ENCODE results near the gene KCNK17.

Gene KCNK17

GRCh38 chr6:39347906-39348585 is 33.8 kb upstream of the KCNK17 start:
- no peaks in the 10 kb centered on the region for H3K4me1 ChIP-seq (ENCODE audit: control insufficient read depth in 2 of 2, insufficient read depth in 2 of 2, low read length in 2 of 2)
- no peaks in the 10 kb centered on the region for H3K27me3 ChIP-seq (ENCODE audit: control insufficient read depth in 2 of 2, insufficient read depth in 2 of 2, low read length in 2 of 2)
- no peak overlapping the region for H3K27ac ChIP-seq (ENCODE audit: low read depth in 2 of 2, low read length in 2 of 2)
- no peak overlapping the region for H3K4me3 ChIP-seq (ENCODE audit: low read length in 2 of 2)
- no peaks in the 10 kb centered on the region for H3K9me3 ChIP-seq (ENCODE audit: control insufficient read depth in 2 of 2, low read length in 2 of 2)
- no peak overlapping the region for H3K9ac ChIP-seq (ENCODE audit: low read depth in 1 of 2, low read length in 2 of 2)
- H3K36me3 ChIP-seq (ENCODE audit: control insufficient read depth in 2 of 2, insufficient read depth in 2 of 2, low read length in 2 of 2): no peaks in the 10 kb centered on the region

GRCh38 chr6:39347206-39347605 is 33.0 kb upstream of the KCNK17 start:
- no peaks in the 10 kb centered on the region for H3K36me3 ChIP-seq (ENCODE audit: control insufficient read depth in 2 of 2, insufficient read depth in 2 of 2, low read length in 2 of 2)
- H3K27me3 ChIP-seq (ENCODE audit: control insufficient read depth in 2 of 2, insufficient read depth in 2 of 2, low read length in 2 of 2): no peaks in the 10 kb centered on the region
- no peaks in the 10 kb centered on the region for H3K9me3 ChIP-seq (ENCODE audit: control insufficient read depth in 2 of 2, low read length in 2 of 2)
- no peak overlapping the region for H3K4me3 ChIP-seq (ENCODE audit: low read length in 2 of 2)
- no peak overlapping the region for H3K9ac ChIP-seq (ENCODE audit: low read depth in 1 of 2, low read length in 2 of 2)
- no peak overlapping the region for H3K27ac ChIP-seq (ENCODE audit: low read depth in 2 of 2, low read length in 2 of 2)
- H3K4me1 ChIP-seq (ENCODE audit: control insufficient read depth in 2 of 2, insufficient read depth in 2 of 2, low read length in 2 of 2): peaks cover 0 to 1% of the 10 kb centered on the region in 2 donors

GRCh38 chr6:39344821-39345280 is 30.6 kb upstream of the KCNK17 start:
- no peak overlapping the region for H3K27ac ChIP-seq (ENCODE audit: low read depth in 2 of 2, low read length in 2 of 2)
- H3K4me1 ChIP-seq (ENCODE audit: control insufficient read depth in 2 of 2, insufficient read depth in 2 of 2, low read length in 2 of 2): peaks cover 0 to 8% of the 10 kb centered on the region in 2 donors
- H3K4me3 ChIP-seq (ENCODE audit: low read length in 2 of 2): no peak overlapping the region
- H3K9ac ChIP-seq (ENCODE audit: low read depth in 1 of 2, low read length in 2 of 2): no peak overlapping the region
- no peaks in the 10 kb centered on the region for H3K36me3 ChIP-seq (ENCODE audit: control insufficient read depth in 2 of 2, insufficient read depth in 2 of 2, low read length in 2 of 2)
- no peaks in the 10 kb centered on the region for H3K9me3 ChIP-seq (ENCODE audit: control insufficient read depth in 2 of 2, low read length in 2 of 2)
- H3K27me3 ChIP-seq (ENCODE audit: control insufficient read depth in 2 of 2, insufficient read depth in 2 of 2, low read length in 2 of 2): no peaks in the 10 kb centered on the region

- Histone ChIP-seq H3K9ac (ENCODE audit: low read depth in 1 of 2, low read length in 2 of 2) (no peak overlapping the region), H3K27me3 (ENCODE audit: control insufficient read depth in 2 of 2, insufficient read depth in 2 of 2, low read length in 2 of 2) (no peaks in the 10 kb centered on the region), H3K4me1 (ENCODE audit: control insufficient read depth in 2 of 2, insufficient read depth in 2 of 2, low read length in 2 of 2) (peaks cover 0 to 10% of the 10 kb centered on the region in 2 donors), H3K9me3 (ENCODE audit: control insufficient read depth in 2 of 2, low read length in 2 of 2) (no peaks in the 10 kb centered on the region), H3K27ac (ENCODE audit: low read depth in 2 of 2, low read length in 2 of 2) (peak overlapping the region in 1 of 2 donors; percentile 38), H3K36me3 (ENCODE audit: control insufficient read depth in 2 of 2, insufficient read depth in 2 of 2, low read length in 2 of 2) (no peaks in the 10 kb centered on the region), H3K4me3 (ENCODE audit: low read length in 2 of 2) (no peak overlapping the region)
Measured at GRCh38 chr6:39343396-39343870, 29.2 kb upstream of the KCNK17 start.

- H3K27ac ChIP-seq (ENCODE audit: low read depth in 2 of 2, low read length in 2 of 2): peak overlapping the region in 1 of 2 donors; percentile 38
- no peak overlapping the region for H3K4me3 ChIP-seq (ENCODE audit: low read length in 2 of 2)
- H3K9me3 ChIP-seq (ENCODE audit: control insufficient read depth in 2 of 2, low read length in 2 of 2): no peaks in the 10 kb centered on the region
- no peak overlapping the region for H3K9ac ChIP-seq (ENCODE audit: low read depth in 1 of 2, low read length in 2 of 2)
- no peaks in the 10 kb centered on the region for H3K27me3 ChIP-seq (ENCODE audit: control insufficient read depth in 2 of 2, insufficient read depth in 2 of 2, low read length in 2 of 2)
- peaks cover 0 to 10% of the 10 kb centered on the region in 2 donors for H3K4me1 ChIP-seq (ENCODE audit: control insufficient read depth in 2 of 2, insufficient read depth in 2 of 2, low read length in 2 of 2)
- H3K36me3 ChIP-seq (ENCODE audit: control insufficient read depth in 2 of 2, insufficient read depth in 2 of 2, low read length in 2 of 2): no peaks in the 10 kb centered on the region
Measured at GRCh38 chr6:39342692-39343395, 28.6 kb upstream of the KCNK17 start.

- Histone ChIP-seq H3K9ac (ENCODE audit: low read depth in 1 of 2, low read length in 2 of 2) (no peak overlapping the region), H3K27me3 (ENCODE audit: control insufficient read depth in 2 of 2, insufficient read depth in 2 of 2, low read length in 2 of 2) (no peaks in the 10 kb centered on the region), H3K36me3 (ENCODE audit: control insufficient read depth in 2 of 2, insufficient read depth in 2 of 2, low read length in 2 of 2) (no peaks in the 10 kb centered on the region), H3K9me3 (ENCODE audit: control insufficient read depth in 2 of 2, low read length in 2 of 2) (no peaks in the 10 kb centered on the region), H3K27ac (ENCODE audit: low read depth in 2 of 2, low read length in 2 of 2) (peak overlapping the region in 1 of 2 donors; percentile 4), H3K4me3 (ENCODE audit: low read length in 2 of 2) (no peak overlapping the region), H3K4me1 (ENCODE audit: control insufficient read depth in 2 of 2, insufficient read depth in 2 of 2, low read length in 2 of 2) (peaks cover 0 to 10% of the 10 kb centered on the region in 2 donors)
Measured at GRCh38 chr6:39341937-39342336, 27.7 kb upstream of the KCNK17 start.

GRCh38 chr6:39341352-39341751 is 27.1 kb upstream of the KCNK17 start:
- no peaks in the 10 kb centered on the region for H3K27me3 ChIP-seq (ENCODE audit: control insufficient read depth in 2 of 2, insufficient read depth in 2 of 2, low read length in 2 of 2)
- H3K4me3 ChIP-seq (ENCODE audit: low read length in 2 of 2): no peak overlapping the region
- no peak overlapping the region for H3K27ac ChIP-seq (ENCODE audit: low read depth in 2 of 2, low read length in 2 of 2)
- peaks cover 0 to 10% of the 10 kb centered on the region in 2 donors for H3K4me1 ChIP-seq (ENCODE audit: control insufficient read depth in 2 of 2, insufficient read depth in 2 of 2, low read length in 2 of 2)
- H3K9ac ChIP-seq (ENCODE audit: low read depth in 1 of 2, low read length in 2 of 2): no peak overlapping the region
- no peaks in the 10 kb centered on the region for H3K9me3 ChIP-seq (ENCODE audit: control insufficient read depth in 2 of 2, low read length in 2 of 2)
- no peaks in the 10 kb centered on the region for H3K36me3 ChIP-seq (ENCODE audit: control insufficient read depth in 2 of 2, insufficient read depth in 2 of 2, low read length in 2 of 2)

GRCh38 chr6:39339868-39340550 is 25.8 kb upstream of the KCNK17 start:
- no peak overlapping the region for H3K4me3 ChIP-seq (ENCODE audit: low read length in 2 of 2)
- no peak overlapping the region for H3K9ac ChIP-seq (ENCODE audit: low read depth in 1 of 2, low read length in 2 of 2)
- H3K27me3 ChIP-seq (ENCODE audit: control insufficient read depth in 2 of 2, insufficient read depth in 2 of 2, low read length in 2 of 2): no peaks in the 10 kb centered on the region
- peak overlapping the region in 1 of 2 donors; percentile 16 for H3K27ac ChIP-seq (ENCODE audit: low read depth in 2 of 2, low read length in 2 of 2)
- H3K36me3 ChIP-seq (ENCODE audit: control insufficient read depth in 2 of 2, insufficient read depth in 2 of 2, low read length in 2 of 2): no peaks in the 10 kb centered on the region
- H3K4me1 ChIP-seq (ENCODE audit: control insufficient read depth in 2 of 2, insufficient read depth in 2 of 2, low read length in 2 of 2): peaks cover 0 to 13% of the 10 kb centered on the region in 2 donors
- H3K9me3 ChIP-seq (ENCODE audit: control insufficient read depth in 2 of 2, low read length in 2 of 2): no peaks in the 10 kb centered on the region

- Histone ChIP-seq H3K4me1 (ENCODE audit: control insufficient read depth in 2 of 2, insufficient read depth in 2 of 2, low read length in 2 of 2) (peaks cover 0 to 13% of the 10 kb centered on the region in 2 donors), H3K27me3 (ENCODE audit: control insufficient read depth in 2 of 2, insufficient read depth in 2 of 2, low read length in 2 of 2) (no peaks in the 10 kb centered on the region), H3K9me3 (ENCODE audit: control insufficient read depth in 2 of 2, low read length in 2 of 2) (no peaks in the 10 kb centered on the region), H3K9ac (ENCODE audit: low read depth in 1 of 2, low read length in 2 of 2) (no peak overlapping the region), H3K4me3 (ENCODE audit: low read length in 2 of 2) (no peak overlapping the region), H3K27ac (ENCODE audit: low read depth in 2 of 2, low read length in 2 of 2) (peak overlapping the region in 1 of 2 donors; percentile 16), H3K36me3 (ENCODE audit: control insufficient read depth in 2 of 2, insufficient read depth in 2 of 2, low read length in 2 of 2) (no peaks in the 10 kb centered on the region)
Measured at GRCh38 chr6:39339096-39339867, 25.1 kb upstream of the KCNK17 start.

All from mucosa of rectum (tissue), 2 donors.